Measurements from ENCODE around the gene PTPRE.

- TF ChIP-seq POLR2A (IDR thresholded peaks at IDR 0.05) (no peak), CTCF (IDR thresholded peaks at IDR 0.05) (no peak)
Measured at GRCh38 chr10:127925471-127926207, 18.7 kb downstream of the PTPRE start.

Data from right lobe of liver (tissue), 4 donors.